ENCODE results near the gene SPOPL.

GRCh38 chr2:138497294-138497693 is 4.3 kb upstream of the SPOPL start:
- TF ChIP-seq CTCF (IDR thresholded peaks at IDR 0.05) (no peak), POLR2A (IDR thresholded peaks at IDR 0.05) (no peak)

Data from Peyer's patch (tissue), 4 donors.